Panc1 (cell line): ENCODE measurements around the gene CYBA. TPM values are rescaled to one million over a fixed set of nuclear protein-coding genes. Genes with fewer than 3 reads are reported as not detected.

ENCODE experiments used
- total RNA-seq: library from RNA; stranded (reverse); gene quantifications from one replicate; pipeline ENCODE4 v1.2.1, GENCODE V29; 2021; ENCODE audit not compliant: unreplicated experiment

The CYBA gene
- total RNA-seq, 1 experiment from 2014 or later = 233 TPM

Other genes starting within 250 kb of the CYBA start
- 3.9 TPM for gene ZFPM1, start 197.8 kb downstream of the CYBA start, total RNA-seq
- 45.9 TPM for gene ZC3H18, start 80.7 kb downstream of the CYBA start, total RNA-seq
- not detected for gene IL17C, start 12.5 kb downstream of the CYBA start, total RNA-seq
- gene MVD, start 12.0 kb upstream of the CYBA start, total RNA-seq = 96.8 TPM
- gene SNAI3, start 35.5 kb upstream of the CYBA start, total RNA-seq = not detected
- 19.8 TPM for gene RNF166, start 55.4 kb upstream of the CYBA start, total RNA-seq
- 24.8 TPM for gene CTU2, start 55.5 kb upstream of the CYBA start, total RNA-seq
- gene PIEZO1, start 134.2 kb upstream of the CYBA start, total RNA-seq = 175 TPM
- 39.9 TPM for gene CDT1, start 152.7 kb upstream of the CYBA start, total RNA-seq
- 231 TPM for gene APRT, start 160.9 kb upstream of the CYBA start, total RNA-seq
- 81.6 TPM for gene GALNS, start 205.9 kb upstream of the CYBA start, total RNA-seq
- 73.8 TPM for gene TRAPPC2L, start 206.1 kb upstream of the CYBA start, total RNA-seq
- gene PABPN1L, start 215.6 kb upstream of the CYBA start, total RNA-seq = not detected